ENCODE results near the gene EYS.

- TF ChIP-seq CTCF (IDR thresholded peaks at IDR 0.05 in 2 of 3, conservative IDR thresholded peaks at IDR 0.05 in 1 of 3; ENCODE audit: borderline replicate concordance in 1 of 3, insufficient read depth in 1 of 3, low read depth in 2 of 3, low read length in 2 of 3) (no peak), SIN3A (IDR thresholded peaks at IDR 0.05; ENCODE audit: low read depth) (no peak), YY1 (IDR thresholded peaks at IDR 0.05; ENCODE audit: extremely low read depth, insufficient replicate concordance, low read depth, low read length) (no peak), MAX (IDR thresholded peaks at IDR 0.05) (no peak)
Measured at GRCh38 chr6:63943826-63944225, 1763.2 kb downstream of the EYS start.
